T-helper 2 cell (primary cell): ENCODE measurements around the gene IQSEC3.

Experiments used
- DNase-seq, 5 experiments: peaks; one replicate each; pipeline versions ENCODE4 v3.0.0 to v3.0.0-alpha.2; 2012 to 2022

The IQSEC3 gene

GRCh38 chr12:140162-140561 lies 73.6 kb downstream of the IQSEC3 start:
- DNase-seq: no peak

DNA sequence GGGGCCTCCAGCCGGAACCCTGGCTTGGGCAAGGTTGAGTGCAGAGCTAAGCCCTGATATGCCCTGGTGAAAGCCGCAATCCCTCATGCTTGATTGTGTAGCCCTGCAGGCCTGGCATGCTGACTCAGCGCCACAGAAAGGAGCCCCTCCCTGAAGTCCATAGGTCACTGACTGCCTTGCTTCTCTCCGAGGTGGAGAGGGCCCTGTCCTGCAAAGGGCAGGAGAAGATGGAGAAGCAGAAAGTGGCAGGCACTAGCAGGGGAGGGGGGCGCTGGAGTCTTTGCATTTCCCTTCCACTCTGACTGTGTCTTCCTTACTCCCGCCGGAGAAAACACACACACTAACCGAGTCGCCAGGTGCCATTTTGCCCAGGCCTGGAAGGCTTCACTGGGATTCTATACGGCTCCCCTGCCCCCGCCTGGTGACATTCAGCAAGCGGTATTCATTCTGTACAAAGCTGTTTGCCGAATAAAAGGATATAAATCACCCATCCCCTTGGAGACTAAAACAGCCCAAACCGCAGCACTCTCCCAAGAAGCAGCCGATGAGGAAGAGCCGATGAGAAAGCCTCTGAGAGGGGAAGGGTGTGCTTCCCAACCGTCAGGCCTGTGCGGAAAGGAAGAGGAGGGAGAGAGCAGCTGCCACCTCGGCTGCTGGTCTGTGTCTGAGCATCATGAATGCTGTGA lies 77.5 kb downstream of the IQSEC3 start:
- DNase-seq: no peak

DNA sequence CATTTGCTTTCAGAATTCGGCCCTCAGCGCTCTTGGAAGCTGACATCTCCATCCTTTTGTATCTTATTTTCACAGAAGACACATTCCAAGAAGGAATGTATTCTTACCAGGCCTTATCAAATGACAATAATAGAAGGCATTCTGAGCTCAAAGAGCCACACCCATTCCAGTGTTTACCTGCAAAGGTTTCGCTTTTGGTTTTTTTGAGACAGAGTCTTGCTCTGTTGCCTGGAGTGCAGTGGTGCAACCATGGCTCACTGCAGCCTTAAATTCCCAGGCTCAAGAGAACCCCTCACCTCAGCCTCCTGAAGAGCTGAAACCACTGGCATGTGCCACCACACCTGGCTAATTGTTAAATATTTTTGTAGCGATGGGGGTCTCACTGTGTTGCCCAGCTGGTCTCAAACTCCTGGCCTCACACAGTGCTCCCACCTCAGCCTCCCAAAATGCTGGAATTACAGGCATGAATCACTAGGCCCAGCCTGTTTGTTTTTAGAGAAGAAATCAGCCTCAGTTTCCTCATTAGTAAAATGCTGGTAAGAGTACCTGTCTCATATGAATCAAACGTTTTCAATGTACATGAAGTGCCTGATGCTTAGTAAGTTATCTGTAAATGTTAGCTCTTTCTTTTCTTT lies 78.2 kb downstream of the IQSEC3 start:
- DNase-seq: no peak

DNA sequence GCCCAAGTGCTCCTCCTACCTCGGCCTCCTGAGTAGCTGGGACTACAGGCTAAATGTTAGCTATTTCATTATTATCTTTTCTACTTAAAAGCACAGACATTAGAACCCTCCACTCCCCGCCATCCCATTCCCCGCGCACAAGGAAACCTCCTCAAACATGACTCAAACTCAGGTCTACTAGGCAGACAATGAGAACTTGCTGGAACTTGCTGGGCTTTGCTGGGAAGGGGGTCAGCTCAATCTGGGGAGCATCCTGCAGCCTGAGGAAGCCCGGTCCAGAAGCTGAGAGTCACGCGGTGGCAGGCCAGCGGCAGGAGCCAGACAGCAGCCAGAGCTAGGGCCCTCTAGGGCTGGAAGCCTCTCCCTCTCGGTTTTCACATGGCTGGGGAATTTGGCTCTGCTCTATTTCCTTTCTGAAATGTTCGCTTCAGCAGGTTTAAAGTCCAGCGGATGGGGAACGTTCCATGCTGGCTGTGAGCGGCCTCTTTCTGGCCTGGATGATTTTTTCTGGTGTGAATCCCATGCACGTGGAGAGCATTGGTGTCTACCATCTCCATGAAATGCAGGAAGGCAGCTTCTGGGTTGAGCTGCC lies 78.9 kb downstream of the IQSEC3 start:
- no peak for DNase-seq

- no peak for DNase-seq
These were observed 80.7 kb downstream of the IQSEC3 start for GRCh38 chr12:147242-147641.

- no peak for DNase-seq
These were observed 82.3 kb downstream of the IQSEC3 start for GRCh38 chr12:148676-149416.

GRCh38 chr12:151579-151978 lies 85.0 kb downstream of the IQSEC3 start:
- DNase-seq: no peak

- no peak for DNase-seq
These were observed 85.9 kb downstream of the IQSEC3 start for GRCh38 chr12:152440-152839.

GRCh38 chr12:153080-153746 lies 86.6 kb downstream of the IQSEC3 start:
- peak in 3 of 5 experiments; percentile 6 to 51 (median 10) for DNase-seq

DNA sequence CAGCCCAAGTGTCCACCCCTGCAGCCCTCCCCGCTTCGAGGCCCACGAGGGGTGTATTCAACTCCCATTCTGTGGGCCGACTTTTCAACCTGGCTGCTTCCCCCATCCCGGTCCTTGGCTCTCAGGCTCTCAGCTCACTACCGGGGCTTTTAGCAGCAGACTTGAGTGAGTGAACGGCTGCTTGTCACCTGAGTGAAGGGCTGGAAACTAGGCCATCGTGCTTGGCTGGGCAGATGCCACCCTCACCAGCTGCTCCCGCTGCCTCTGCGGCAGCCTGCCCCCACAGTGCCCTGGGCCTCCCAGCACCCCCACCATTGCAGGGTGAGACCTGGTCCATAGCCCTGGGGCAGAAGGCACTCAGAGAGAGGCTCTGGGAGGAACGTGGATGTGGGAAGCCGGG lies 87.5 kb downstream of the IQSEC3 start:
- DNase-seq: no peak

- no peak for DNase-seq
These were observed 88.4 kb downstream of the IQSEC3 start for GRCh38 chr12:155006-155405.

GRCh38 chr12:155646-156045 lies 89.1 kb downstream of the IQSEC3 start:
- DNase-seq: no peak

DNA sequence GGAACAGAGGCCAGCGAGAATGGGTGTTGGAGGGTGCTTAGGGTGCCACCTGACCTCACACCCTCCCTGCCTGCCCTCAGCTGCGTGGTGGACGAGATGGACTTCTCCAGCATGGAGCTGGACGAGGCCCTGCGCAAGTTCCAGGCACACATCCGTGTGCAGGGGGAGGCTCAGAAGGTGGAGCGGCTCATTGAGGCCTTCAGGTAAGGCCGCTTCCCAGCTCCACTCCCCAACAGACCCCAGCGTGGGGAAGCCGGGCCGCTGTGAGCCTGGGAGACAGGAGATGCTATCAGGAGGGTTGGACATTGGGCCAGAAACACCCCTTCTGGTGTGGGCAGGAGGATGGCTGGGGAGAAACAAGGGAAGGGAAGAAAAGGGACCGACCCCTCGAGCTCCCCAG lies 90.4 kb downstream of the IQSEC3 start:
- DNase-seq: no peak

DNA sequence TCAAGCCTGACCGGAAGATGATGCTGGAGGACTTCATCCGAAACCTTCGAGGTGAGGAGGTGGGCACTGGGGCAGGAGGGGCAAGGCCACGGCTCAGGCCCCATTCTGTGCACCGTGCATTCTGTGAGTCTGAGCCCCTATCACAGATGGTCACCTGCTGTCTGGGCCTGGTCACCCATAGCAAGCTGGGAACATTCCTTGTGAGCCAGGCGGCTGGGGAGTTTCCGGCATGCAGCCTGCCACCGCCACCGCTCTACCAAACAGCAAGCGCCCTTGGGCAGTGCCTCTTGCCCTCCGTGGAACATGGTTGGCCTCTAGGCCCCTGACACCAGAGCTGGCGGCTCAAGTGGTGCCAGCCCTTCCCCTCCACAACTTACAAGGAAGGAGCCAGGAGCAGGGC lies 91.1 kb downstream of the IQSEC3 start:
- DNase-seq: no peak

DNA sequence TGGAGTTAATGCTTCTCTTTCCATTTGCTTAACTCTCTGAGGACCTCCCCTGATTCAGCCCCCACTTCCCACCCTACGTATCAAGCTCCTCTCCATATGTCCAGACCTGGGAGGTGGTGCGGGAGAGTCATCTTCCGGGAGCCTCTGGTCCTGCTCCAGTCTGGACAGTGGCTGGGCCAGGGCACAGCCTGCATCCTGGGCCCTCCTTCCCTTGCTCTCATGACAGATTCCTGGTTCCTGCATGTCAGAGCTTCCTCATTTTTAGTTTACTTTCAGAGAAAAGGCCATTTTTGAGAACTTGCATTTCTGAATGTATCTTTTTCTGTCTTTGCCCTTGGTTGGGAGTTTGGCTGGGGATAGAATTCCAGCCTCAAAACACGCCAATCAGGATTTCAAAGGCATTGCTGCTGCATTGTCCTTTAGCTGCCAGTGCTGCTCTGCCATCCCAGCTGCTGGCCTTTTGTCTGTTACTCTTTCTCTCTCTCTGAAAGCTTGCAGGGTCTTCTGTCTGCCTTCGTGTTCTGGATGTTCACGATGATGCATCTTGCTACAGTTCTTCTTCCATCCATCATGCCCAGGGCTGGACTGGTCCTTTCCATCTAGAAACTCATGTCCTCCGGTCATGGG lies 92.7 kb downstream of the IQSEC3 start:
- no peak for DNase-seq

GRCh38 chr12:160858-161257 lies 94.3 kb downstream of the IQSEC3 start:
- no peak for DNase-seq

GRCh38 chr12:161823-162222 lies 95.3 kb downstream of the IQSEC3 start:
- no peak for DNase-seq

- DNase-seq: peak in 1 of 5 experiments; percentile 24
These were observed 96.1 kb downstream of the IQSEC3 start for GRCh38 chr12:162467-163307.

DNA sequence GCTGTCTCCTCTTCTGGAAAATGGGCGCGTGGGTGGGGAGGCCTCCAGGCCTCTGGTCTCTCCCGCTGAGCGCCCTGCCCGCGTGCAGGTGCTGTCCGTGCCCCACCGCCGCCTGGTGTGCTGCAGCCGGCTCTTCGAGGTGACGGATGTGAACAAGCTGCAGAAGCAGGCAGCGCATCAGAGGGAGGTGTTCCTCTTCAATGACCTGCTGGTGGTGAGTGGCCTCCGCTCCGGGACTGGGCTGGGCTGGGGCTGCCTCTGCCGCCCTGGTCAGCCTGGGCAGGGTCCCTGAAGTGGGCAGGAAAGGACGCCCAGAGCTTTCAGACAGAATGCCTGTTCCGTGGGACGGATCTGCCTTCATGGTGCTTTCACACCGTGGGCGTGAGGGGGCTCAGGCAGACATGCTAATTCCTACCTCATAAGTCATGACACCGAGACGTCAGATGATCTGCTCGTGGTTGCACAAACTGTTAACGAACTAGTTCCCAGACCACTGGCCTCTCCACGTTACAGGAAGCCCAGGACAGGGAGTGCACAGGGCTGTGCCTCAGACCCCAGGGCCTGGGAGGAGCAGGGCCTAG lies 96.9 kb downstream of the IQSEC3 start:
- DNase-seq: no peak

- DNase-seq: no peak
These were observed 97.6 kb downstream of the IQSEC3 start for GRCh38 chr12:164207-164606.

DNA sequence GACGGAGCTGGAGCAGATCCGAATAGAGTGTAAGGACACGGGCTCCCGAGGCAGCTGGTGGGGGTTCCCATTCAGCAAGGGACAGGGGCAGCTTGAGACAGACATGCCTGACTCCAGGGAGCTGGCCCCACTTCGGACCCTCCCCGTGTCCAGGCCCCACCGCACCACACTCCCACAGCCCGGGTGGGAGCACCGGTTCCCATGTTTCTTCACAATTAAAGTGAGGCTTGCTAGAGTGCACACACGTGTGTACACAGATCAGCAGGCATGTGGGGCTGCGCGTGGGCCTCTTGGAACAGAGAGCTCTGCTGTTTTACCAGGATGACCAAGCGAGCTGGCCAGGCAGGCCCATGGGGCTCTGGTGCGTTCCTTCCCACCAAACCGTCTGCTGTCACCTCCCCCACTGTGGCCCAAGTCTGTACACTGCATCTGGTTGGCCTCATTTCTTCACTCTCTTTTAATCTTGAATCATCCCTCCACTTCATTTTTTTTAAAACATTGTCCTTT lies 99.3 kb downstream of the IQSEC3 start:
- no peak for DNase-seq
